DOHH2 (cell line): ENCODE measurements around the gene TLE1.

Source experiments
- H3F3A ChIP-seq: fragments of 200-600 bp; sonication (generic), shearing (Covaris generic); 2 replicates; pipeline ENCODE4 v1.6.0; 2016; ENCODE audit warnings: antibody characterized with exemption, mild to moderate bottlenecking; ENCODE audit not compliant: control insufficient read depth, insufficient read depth
- H3K27ac ChIP-seq: fragments of 200-600 bp; sonication (generic); 2 replicates; pipeline ENCODE4 v1.5.1; 2014; ENCODE audit warnings: low read depth, mild to moderate bottlenecking, low read length, moderate library complexity
- H3K27me3 ChIP-seq: fragments of 200-600 bp; sonication (generic); 2 replicates; pipeline ENCODE4 v1.6.1; 2014; ENCODE audit warnings: mild to moderate bottlenecking, low read length, mixed read lengths; ENCODE audit not compliant: control insufficient read depth
- H3K36me3 ChIP-seq: fragments of 200-600 bp; sonication (generic); 2 replicates; pipeline ENCODE4 v1.6.1; 2014; ENCODE audit warnings: mild to moderate bottlenecking, low read length, moderate library complexity, mixed read lengths; ENCODE audit not compliant: control insufficient read depth
- H3K4me1 ChIP-seq: fragments of 200-600 bp; sonication (generic); 2 replicates; pipeline ENCODE4 v1.6.1; 2014; ENCODE audit warnings: mild to moderate bottlenecking, low read length, mixed read lengths; ENCODE audit not compliant: control insufficient read depth
- H3K4me2 ChIP-seq: fragments of 200-600 bp; sonication (generic); 2 replicates; pipeline ENCODE4 v1.6.0; 2014; ENCODE audit warnings: mild to moderate bottlenecking, low read length, moderate library complexity
- H3K4me3 ChIP-seq: fragments of 200-600 bp; sonication (generic); 2 replicates; pipeline ENCODE4 v1.5.1; 2014; ENCODE audit warnings: mild to moderate bottlenecking, low read length, mixed read lengths
- H3K79me2 ChIP-seq: fragments of 200-600 bp; sonication (generic); 2 replicates; pipeline ENCODE4 v1.6.1; 2014; ENCODE audit warnings: mild to moderate bottlenecking, low read length, mixed read lengths; ENCODE audit not compliant: control insufficient read depth
- H3K9me2 ChIP-seq: fragments of 200-600 bp; sonication (generic); replicated peaks from 2 replicates; pipeline ENCODE4 v1.6.1; 2014; ENCODE audit warnings: mild to moderate bottlenecking, low read length, mixed read lengths; ENCODE audit not compliant: control insufficient read depth
- H3K9me3 ChIP-seq: fragments of 200-600 bp; sonication (generic); 2 replicates; pipeline ENCODE4 v1.6.1; 2014; ENCODE audit warnings: antibody characterized with exemption, low read length, mixed read lengths; ENCODE audit not compliant: control insufficient read depth, insufficient read depth
- H4K20me1 ChIP-seq: fragments of 200-600 bp; sonication (generic); 2 replicates; pipeline ENCODE4 v1.6.0; 2014; ENCODE audit warnings: low read depth, mild to moderate bottlenecking, antibody characterized with exemption, low read length, moderate library complexity; ENCODE audit not compliant: control insufficient read depth, insufficient read depth
- EZH2phosphoT487 ChIP-seq: fragments of 200-600 bp; sonication (generic); IDR thresholded peaks from 2 replicates; pipeline ENCODE4 v1.6.1; 2017; ENCODE audit warnings: borderline replicate concordance, mild to moderate bottlenecking, antibody characterized with exemption, low read length, moderate library complexity, mixed read lengths
- TF ChIP-seq, protein P1 (sequence below): fragments of 200-600 bp; sonication (generic); IDR thresholded peaks from one replicate; pipeline ENCODE4 v1.5.1; 2014; ENCODE audit warnings: antibody characterized with exemption, mild to moderate bottlenecking, low read depth, low read length; ENCODE audit not compliant: poor library complexity, severe bottlenecking

TLE1 gene

DNA sequence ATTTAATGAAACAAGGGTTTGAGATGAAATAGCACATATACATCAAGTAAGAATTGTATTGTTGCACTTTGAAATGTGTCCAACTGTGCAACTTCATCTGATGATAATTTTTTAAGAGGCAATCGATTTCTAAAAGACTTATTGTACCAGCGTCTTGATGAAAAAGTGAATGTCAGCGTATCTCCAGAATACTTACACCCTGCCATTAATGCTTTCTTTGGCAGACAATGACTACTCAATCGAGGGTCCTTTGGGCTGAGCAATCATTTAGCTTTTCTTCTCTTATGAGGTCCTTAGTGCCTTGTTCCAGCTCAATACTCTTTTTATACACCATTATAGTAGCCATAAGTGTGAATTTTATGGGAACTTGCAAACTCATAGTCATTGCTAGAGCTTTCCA lies 4.7 kb downstream of the TLE1 start:
- H3K9me3 ChIP-seq = no peaks in the 10 kb centered on the region
- H3K4me2 ChIP-seq = no peak overlapping the region
- TF ChIP-seq, protein P1, sequence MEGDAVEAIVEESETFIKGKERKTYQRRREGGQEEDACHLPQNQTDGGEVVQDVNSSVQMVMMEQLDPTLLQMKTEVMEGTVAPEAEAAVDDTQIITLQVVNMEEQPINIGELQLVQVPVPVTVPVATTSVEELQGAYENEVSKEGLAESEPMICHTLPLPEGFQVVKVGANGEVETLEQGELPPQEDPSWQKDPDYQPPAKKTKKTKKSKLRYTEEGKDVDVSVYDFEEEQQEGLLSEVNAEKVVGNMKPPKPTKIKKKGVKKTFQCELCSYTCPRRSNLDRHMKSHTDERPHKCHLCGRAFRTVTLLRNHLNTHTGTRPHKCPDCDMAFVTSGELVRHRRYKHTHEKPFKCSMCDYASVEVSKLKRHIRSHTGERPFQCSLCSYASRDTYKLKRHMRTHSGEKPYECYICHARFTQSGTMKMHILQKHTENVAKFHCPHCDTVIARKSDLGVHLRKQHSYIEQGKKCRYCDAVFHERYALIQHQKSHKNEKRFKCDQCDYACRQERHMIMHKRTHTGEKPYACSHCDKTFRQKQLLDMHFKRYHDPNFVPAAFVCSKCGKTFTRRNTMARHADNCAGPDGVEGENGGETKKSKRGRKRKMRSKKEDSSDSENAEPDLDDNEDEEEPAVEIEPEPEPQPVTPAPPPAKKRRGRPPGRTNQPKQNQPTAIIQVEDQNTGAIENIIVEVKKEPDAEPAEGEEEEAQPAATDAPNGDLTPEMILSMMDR = no peak
- TF ChIP-seq EZH2phosphoT487 = no peak
- no peaks in the 10 kb centered on the region for H3F3A ChIP-seq
- H3K4me1 ChIP-seq = peaks cover 6% of the 10 kb centered on the region; the same call in 1 of the 2 replicates
- no peaks in the 10 kb centered on the region for H3K9me2 ChIP-seq
- H3K79me2 ChIP-seq = no peaks in the 10 kb centered on the region
- peaks cover 50% of the 10 kb centered on the region for H3K27me3 ChIP-seq
- no peak overlapping the region for H3K27ac ChIP-seq
- no peak overlapping the region for H3K4me3 ChIP-seq
- no peaks in the 10 kb centered on the region for H4K20me1 ChIP-seq
- H3K36me3 ChIP-seq = no peaks in the 10 kb centered on the region

GRCh38 chr9:81683704-81684103 lies 5.6 kb downstream of the TLE1 start:
- Histone ChIP-seq H3K79me2 (no peaks in the 10 kb centered on the region), H3K27ac (no peak overlapping the region), H3K9me3 (no peaks in the 10 kb centered on the region), H3K4me1 (peaks cover 1% of the 10 kb centered on the region; the same call in 1 of the 2 replicates), H4K20me1 (no peaks in the 10 kb centered on the region), H3K9me2 (no peaks in the 10 kb centered on the region), H3K36me3 (no peaks in the 10 kb centered on the region), H3K4me3 (no peak overlapping the region), H3F3A (no peaks in the 10 kb centered on the region), H3K27me3 (peaks cover 45% of the 10 kb centered on the region), H3K4me2 (no peak overlapping the region)
- TF ChIP-seq, protein P1 = no peak
- TF ChIP-seq EZH2phosphoT487 = no peak

DNA sequence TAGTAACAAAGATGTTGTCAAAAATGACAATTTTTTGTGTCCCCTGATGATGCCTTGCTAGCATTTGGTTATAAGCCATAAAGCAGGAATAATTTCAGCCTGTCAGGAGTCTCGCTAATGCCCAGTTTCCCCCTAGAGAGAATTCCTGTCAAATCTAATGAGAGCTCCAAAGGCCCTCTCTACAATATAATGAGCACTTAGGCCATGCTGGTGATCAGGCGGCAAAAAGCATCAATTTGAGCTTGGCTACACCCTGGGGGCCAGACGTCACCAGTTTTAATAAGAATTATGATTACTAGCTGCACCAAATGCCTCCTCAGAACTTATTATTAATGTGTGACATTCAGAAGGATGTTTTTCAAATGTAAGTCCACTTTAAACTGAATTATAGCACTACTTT lies 6.1 kb downstream of the TLE1 start:
- no peak overlapping the region for H3K27ac ChIP-seq
- no peaks in the 10 kb centered on the region for H3K36me3 ChIP-seq
- no peaks in the 10 kb centered on the region for H3K9me2 ChIP-seq
- H3K79me2 ChIP-seq = no peaks in the 10 kb centered on the region
- no peak for TF ChIP-seq EZH2phosphoT487
- TF ChIP-seq, protein P1 = no peak
- H3K4me1 ChIP-seq = no peaks in the 10 kb centered on the region
- peaks cover 41% of the 10 kb centered on the region for H3K27me3 ChIP-seq
- no peaks in the 10 kb centered on the region for H4K20me1 ChIP-seq
- no peak overlapping the region for H3K4me2 ChIP-seq
- no peak overlapping the region for H3K4me3 ChIP-seq
- no peaks in the 10 kb centered on the region for H3K9me3 ChIP-seq
- H3F3A ChIP-seq = no peaks in the 10 kb centered on the region
